ENCODE data around the gene HHLA2. TPM values are rescaled to one million over a fixed set of nuclear protein-coding genes. Genes with fewer than 3 reads are reported as not detected.

Gene HHLA2
- total and polyA plus RNA-seq, 11 donors, result 0.08 TPM; not detected in 10

- no peaks in the 10 kb centered on the region for H3K4me1 ChIP-seq
- H3K9me3 ChIP-seq, result no peaks in the 10 kb centered on the region
- 75 to 78% (median 75%) methylated on average over 6 of the region's 6 CpGs for WGBS, 4 donors
- intact Hi-C loops (cut with DNase I), result loop anchor here in 2 of 10 donors (10.0 kb wide), 1 partner anchor 386 kb away; no protein-coding TSS in a partner anchor
- no peak for DNase-seq
- no peak for ATAC-seq
- no peaks in the 10 kb centered on the region for H3K27me3 ChIP-seq
- no peaks in the 10 kb centered on the region for H3K36me3 ChIP-seq
- H3K27ac ChIP-seq, result no peak overlapping the region
- TF ChIP-seq POLR2A (IDR thresholded peaks at IDR 0.05) (no peak), CTCF (IDR thresholded peaks at IDR 0.05) (no peak)
- no peak overlapping the region for H3K4me3 ChIP-seq
Observed at GRCh38 chr3:108320746-108321350, 24.5 kb downstream of the HHLA2 start.

GRCh38 chr3:108322352-108322751 is 26.0 kb downstream of the HHLA2 start:
- H3K27me3 ChIP-seq, result no peaks in the 10 kb centered on the region
- TF ChIP-seq CTCF (IDR thresholded peaks at IDR 0.05) (peak in 4 of 12 donors; percentile 8 to 16 (median 14)), POLR2A (IDR thresholded peaks at IDR 0.05) (no peak)
- H3K9me3 ChIP-seq, result no peaks in the 10 kb centered on the region
- no peak overlapping the region for H3K4me3 ChIP-seq
- no peak for DNase-seq
- no peak for ATAC-seq
- H3K4me1 ChIP-seq, result no peaks in the 10 kb centered on the region
- intact Hi-C loops (cut with DNase I), result loop anchor here in 2 of 10 donors (10.0 kb wide), 1 partner anchor 388 kb away; no protein-coding TSS in a partner anchor
- WGBS, 4 donors, result 56 to 66% (median 63%) methylated on average over 4 of the region's 4 CpGs
- no peaks in the 10 kb centered on the region for H3K36me3 ChIP-seq
- H3K27ac ChIP-seq, result no peak overlapping the region

GRCh38 chr3:108324177-108324576 is 27.8 kb downstream of the HHLA2 start:
- Histone ChIP-seq H3K36me3 (no peaks in the 10 kb centered on the region), H3K27me3 (no peaks in the 10 kb centered on the region), H3K4me3 (no peak overlapping the region), H3K27ac (no peak overlapping the region), H3K9me3 (no peaks in the 10 kb centered on the region), H3K4me1 (no peaks in the 10 kb centered on the region)
- 45 to 72% (median 65%) methylated on average over 1 of the region's 1 CpG for WGBS, 4 donors
- no peak for ATAC-seq
- intact Hi-C loops (cut with DNase I), result loop anchor here in 2 of 10 donors (10.0 kb wide), 1 partner anchor 389 kb away; no protein-coding TSS in a partner anchor
- no peak for DNase-seq
- no peak for TF ChIP-seq POLR2A (IDR thresholded peaks at IDR 0.05)
- no peak for TF ChIP-seq CTCF (IDR thresholded peaks at IDR 0.05)

- no peaks in the 10 kb centered on the region for H3K27me3 ChIP-seq
- H3K27ac ChIP-seq, result no peak overlapping the region
- no peak overlapping the region for H3K4me3 ChIP-seq
- no peak for DNase-seq
- no peaks in the 10 kb centered on the region for H3K36me3 ChIP-seq
- H3K9me3 ChIP-seq, result no peaks in the 10 kb centered on the region
- ATAC-seq, result no peak
- intact Hi-C loops (cut with DNase I), result loop anchor here in 2 of 10 donors (10.0 kb wide), 1 partner anchor 392 kb away; no protein-coding TSS in a partner anchor
- no peak for TF ChIP-seq CTCF (IDR thresholded peaks at IDR 0.05)
- TF ChIP-seq POLR2A (IDR thresholded peaks at IDR 0.05), result no peak
- no peaks in the 10 kb centered on the region for H3K4me1 ChIP-seq
Observed at GRCh38 chr3:108327168-108327567, 30.8 kb downstream of the HHLA2 start.

Measured in heart left ventricle (tissue), 16 donors.